GM23338 (cell line): ENCODE data around the gene ZNF532. TPM values are rescaled to one million over a fixed set of nuclear protein-coding genes. Genes with fewer than 3 reads are reported as not detected.
A peak's percentile ranks its signal among the peaks of the same experiment; 100 is the strongest.

Experiments used
- ATAC-seq: fragments of 200-7000 bp; cut with Tn5 transposase; 3 replicates; pipeline ENCODE4 v1.9.1; 2020
- DNase-seq: peaks from one replicate; pipeline ENCODE4 v3.0.0-alpha.2; 2015; ENCODE audit warnings: low spot score
- H2AFZ ChIP-seq: fragments of 200-600 bp; sonication (generic); 2 replicates; pipeline ENCODE4 v1.8.0; 2016; ENCODE audit warnings: antibody characterized with exemption, mild to moderate bottlenecking, moderate library complexity
- H3F3A ChIP-seq: fragments of 200-600 bp; sonication (generic); replicated peaks from 2 replicates; pipeline ENCODE4 v1.8.0; 2017; ENCODE audit warnings: antibody characterized with exemption, mixed run types, low read depth
- H3K27ac ChIP-seq: fragments of 200-600 bp; sonication (generic); 2 replicates; pipeline ENCODE4 v1.6.1; 2016; ENCODE audit warnings: low read depth
- H3K27me3 ChIP-seq: fragments of 200-600 bp; sonication (generic); 2 replicates; pipeline ENCODE4 v1.8.0; 2016; ENCODE audit warnings: mild to moderate bottlenecking, mixed run types, moderate library complexity; ENCODE audit not compliant: insufficient read depth
- H3K36me3 ChIP-seq: fragments of 200-600 bp; sonication (generic); 2 replicates; pipeline ENCODE4 v1.8.0; 2016; ENCODE audit warnings: mild to moderate bottlenecking; ENCODE audit not compliant: insufficient read depth
- H3K4me1 ChIP-seq: fragments of 200-600 bp; sonication (generic); 2 replicates; pipeline ENCODE4 v1.8.0; 2016; ENCODE audit warnings: mild to moderate bottlenecking, moderate library complexity; ENCODE audit not compliant: insufficient read depth
- H3K4me2 ChIP-seq: fragments of 200-600 bp; sonication (generic); 2 replicates; pipeline ENCODE4 v1.7.1; 2017; ENCODE audit warnings: mixed run types
- H3K4me3 ChIP-seq: fragments of 200-600 bp; sonication (generic); 2 replicates; pipeline ENCODE4 v1.6.1; 2016; ENCODE audit warnings: mixed run types
- H3K79me2 ChIP-seq: fragments of 200-600 bp; sonication (generic); replicated peaks from 2 replicates; pipeline ENCODE4 v1.8.0; 2017; ENCODE audit warnings: mild to moderate bottlenecking; ENCODE audit not compliant: insufficient read depth
- H3K9me2 ChIP-seq: fragments of 200-600 bp; sonication (generic); 2 replicates; pipeline ENCODE4 v1.8.0; 2017; ENCODE audit not compliant: insufficient read depth
- H4K20me1 ChIP-seq: fragments of 200-600 bp; sonication (generic); replicated peaks from 2 replicates; pipeline ENCODE4 v1.8.0; 2017; ENCODE audit warnings: mild to moderate bottlenecking; ENCODE audit not compliant: insufficient read depth
- H3K27ac Mint-ChIP-seq: 2 replicates; pipeline ENCODE4 v1.8.0; 2020; ENCODE audit warnings: inconsistent platforms, mild to moderate bottlenecking, moderate library complexity, mixed read lengths
- H3K27me3 Mint-ChIP-seq: 3 replicates; pipeline ENCODE4 v1.8.0; 2022; ENCODE audit warnings: low read depth, mild to moderate bottlenecking, moderate library complexity, mixed read lengths, inconsistent platforms; ENCODE audit not compliant: insufficient read depth, poor library complexity
- H3K36me3 Mint-ChIP-seq: 3 replicates; pipeline ENCODE4 v1.8.0; 2021; ENCODE audit warnings: low read depth, mild to moderate bottlenecking, inconsistent platforms, moderate library complexity, mixed read lengths
- H3K4me1 Mint-ChIP-seq: 3 replicates; pipeline ENCODE4 v1.8.0; 2020; ENCODE audit warnings: mild to moderate bottlenecking, inconsistent platforms, mixed read lengths
- H3K4me3 Mint-ChIP-seq: 3 replicates; pipeline ENCODE4 v1.8.0; 2021; ENCODE audit warnings: moderate library complexity, mild to moderate bottlenecking, inconsistent platforms, mixed read lengths
- H3K9me3 Mint-ChIP-seq: 3 replicates; pipeline ENCODE4 v1.8.0; 2020; ENCODE audit warnings: moderate library complexity, mild to moderate bottlenecking, inconsistent platforms, mixed read lengths
- CREB1 ChIP-seq: fragments of 250-450 bp; sonication (Bioruptor Pico); IDR thresholded peaks from 2 replicates; pipeline ENCODE4 v1.5.0; 2020; ENCODE audit warnings: low read depth, mild to moderate bottlenecking, moderate library complexity
- CTCF ChIP-seq, 2 experiments: fragments of 200-600 bp in 1 of 2; sonication (generic) in 1 of 2; conservative IDR thresholded peaks; 2 replicates each; pipeline versions ENCODE4 v1.5.1 to v1.6.1; 2016 to 2017; ENCODE audit warnings: antibody characterized with exemption in 2 of 2, low read depth in 2 of 2, mild to moderate bottlenecking in 2 of 2, moderate library complexity in 1 of 2
- ETS1 ChIP-seq: IDR thresholded peaks from 2 replicates; pipeline ENCODE4 v1.6.1; 2016; ENCODE audit warnings: antibody characterized with exemption
- EZH2 ChIP-seq: fragments of 200-600 bp; sonication (generic); IDR thresholded peaks from one replicate; pipeline ENCODE4 v1.8.0; 2017; ENCODE audit warnings: antibody characterized with exemption, mild to moderate bottlenecking, low read depth; ENCODE audit not compliant: unreplicated experiment
- EZH2phosphoT487 ChIP-seq: fragments of 200-600 bp; sonication (generic); IDR thresholded peaks from one replicate; pipeline ENCODE4 v1.8.1; 2018; ENCODE audit warnings: antibody characterized with exemption; ENCODE audit not compliant: unreplicated experiment
- JUNB ChIP-seq: IDR thresholded peaks from one replicate; pipeline ENCODE4 v1.6.1; 2016; ENCODE audit warnings: antibody characterized with exemption; ENCODE audit not compliant: unreplicated experiment
- NANOG ChIP-seq: IDR thresholded peaks from 2 replicates; pipeline ENCODE4 v1.6.1; 2016; ENCODE audit warnings: antibody characterized with exemption, borderline replicate concordance
- POLR2AphosphoS5 ChIP-seq: IDR thresholded peaks from 2 replicates; pipeline ENCODE4 v1.6.1; 2016; ENCODE audit warnings: antibody characterized with exemption, low read depth
- ZNF114 ChIP-seq: fragments of 250-450 bp; sonication (Bioruptor Pico); IDR thresholded peaks from 2 replicates; pipeline ENCODE4 v1.5.0; 2020; ENCODE audit warnings: mild to moderate bottlenecking, moderate library complexity
- polyA plus RNA-seq: library from polyadenylated mRNA; unstranded; fragments of >200 nt; fragmentation: Nextera tagmentation; extraction: Ambion mirVana; gene quantifications from 2 replicates; pipeline ENCODE4 v1.2.1, GENCODE V29; 2016
- total RNA-seq: library from RNA; depleted of rRNA; stranded (reverse); fragments of >200 nt; shearing (Covaris generic); gene quantifications from 2 replicates; pipeline ENCODE4 v1.2.3, GENCODE V29; 2014
- TF ChIP-seq, protein P1 (sequence below): IDR thresholded peaks from one replicate; pipeline ENCODE4 v1.6.1; 2018; ENCODE audit warnings: antibody characterized with exemption; ENCODE audit not compliant: unreplicated experiment
- TF ChIP-seq, protein P2 (sequence below): fragments of 250-450 bp; sonication (Bioruptor Pico); IDR thresholded peaks from 2 replicates; pipeline ENCODE4 v1.5.0; 2020; ENCODE audit warnings: mild to moderate bottlenecking, moderate library complexity

Gene ZNF532
- total and polyA plus RNA-seq, 2 experiments from 2014 or later = 51.5 to 225 TPM

- no peak for TF ChIP-seq POLR2AphosphoS5
Measured at GRCh38 chr18:58856881-58857280, 7.8 kb upstream of the ZNF532 start (continued).

GRCh38 chr18:58858591-58859468 lies 5.8 kb upstream of the ZNF532 start:
- H3K36me3 Mint-ChIP-seq = peaks cover 4% of the 10 kb centered on the region; the same call in 2 of the 3 replicates
- ATAC-seq = no peak
- Histone ChIP-seq H2AFZ (no peak overlapping the region), H4K20me1 (no peaks in the 10 kb centered on the region), H3F3A (peaks cover 6% of the 10 kb centered on the region; the same call in 1 of the 2 replicates), H3K4me1 (peaks cover 28% of the 10 kb centered on the region), H3K4me3 (no peak overlapping the region), H3K36me3 (no peaks in the 10 kb centered on the region), H3K4me2 (peak overlapping the region; percentile 72), H3K9me2 (no peaks in the 10 kb centered on the region), H3K27ac (peak overlapping the region; percentile 96), H3K79me2 (peaks cover 5% of the 10 kb centered on the region), H3K27me3 (no peaks in the 10 kb centered on the region)
- H3K27ac Mint-ChIP-seq = peak overlapping the region; percentile 99
- no peaks in the 10 kb centered on the region; the same call in 2 of the 3 replicates for H3K9me3 Mint-ChIP-seq
- no peak for DNase-seq
- peaks cover 43% of the 10 kb centered on the region for H3K4me1 Mint-ChIP-seq
- H3K27me3 Mint-ChIP-seq = peaks cover 14% of the 10 kb centered on the region
- peak overlapping the region; percentile 1; the same call in 1 of the 3 replicates for H3K4me3 Mint-ChIP-seq
- TF ChIP-seq, protein P1, sequence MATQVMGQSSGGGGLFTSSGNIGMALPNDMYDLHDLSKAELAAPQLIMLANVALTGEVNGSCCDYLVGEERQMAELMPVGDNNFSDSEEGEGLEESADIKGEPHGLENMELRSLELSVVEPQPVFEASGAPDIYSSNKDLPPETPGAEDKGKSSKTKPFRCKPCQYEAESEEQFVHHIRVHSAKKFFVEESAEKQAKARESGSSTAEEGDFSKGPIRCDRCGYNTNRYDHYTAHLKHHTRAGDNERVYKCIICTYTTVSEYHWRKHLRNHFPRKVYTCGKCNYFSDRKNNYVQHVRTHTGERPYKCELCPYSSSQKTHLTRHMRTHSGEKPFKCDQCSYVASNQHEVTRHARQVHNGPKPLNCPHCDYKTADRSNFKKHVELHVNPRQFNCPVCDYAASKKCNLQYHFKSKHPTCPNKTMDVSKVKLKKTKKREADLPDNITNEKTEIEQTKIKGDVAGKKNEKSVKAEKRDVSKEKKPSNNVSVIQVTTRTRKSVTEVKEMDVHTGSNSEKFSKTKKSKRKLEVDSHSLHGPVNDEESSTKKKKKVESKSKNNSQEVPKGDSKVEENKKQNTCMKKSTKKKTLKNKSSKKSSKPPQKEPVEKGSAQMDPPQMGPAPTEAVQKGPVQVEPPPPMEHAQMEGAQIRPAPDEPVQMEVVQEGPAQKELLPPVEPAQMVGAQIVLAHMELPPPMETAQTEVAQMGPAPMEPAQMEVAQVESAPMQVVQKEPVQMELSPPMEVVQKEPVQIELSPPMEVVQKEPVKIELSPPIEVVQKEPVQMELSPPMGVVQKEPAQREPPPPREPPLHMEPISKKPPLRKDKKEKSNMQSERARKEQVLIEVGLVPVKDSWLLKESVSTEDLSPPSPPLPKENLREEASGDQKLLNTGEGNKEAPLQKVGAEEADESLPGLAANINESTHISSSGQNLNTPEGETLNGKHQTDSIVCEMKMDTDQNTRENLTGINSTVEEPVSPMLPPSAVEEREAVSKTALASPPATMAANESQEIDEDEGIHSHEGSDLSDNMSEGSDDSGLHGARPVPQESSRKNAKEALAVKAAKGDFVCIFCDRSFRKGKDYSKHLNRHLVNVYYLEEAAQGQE = no peak
- TF ChIP-seq EZH2 (no peak), EZH2phosphoT487 (no peak), CREB1 (CRISPR knock-in tag) (no peak), ETS1 (no peak), ZNF114 (CRISPR knock-in tag) (no peak), POLR2AphosphoS5 (no peak), NANOG (no peak), JUNB (no peak), CTCF (conservative IDR thresholded peaks at IDR 0.05; ENCODE audit: low read depth in 2 of 2) (no peak)
- TF ChIP-seq, protein P2, sequence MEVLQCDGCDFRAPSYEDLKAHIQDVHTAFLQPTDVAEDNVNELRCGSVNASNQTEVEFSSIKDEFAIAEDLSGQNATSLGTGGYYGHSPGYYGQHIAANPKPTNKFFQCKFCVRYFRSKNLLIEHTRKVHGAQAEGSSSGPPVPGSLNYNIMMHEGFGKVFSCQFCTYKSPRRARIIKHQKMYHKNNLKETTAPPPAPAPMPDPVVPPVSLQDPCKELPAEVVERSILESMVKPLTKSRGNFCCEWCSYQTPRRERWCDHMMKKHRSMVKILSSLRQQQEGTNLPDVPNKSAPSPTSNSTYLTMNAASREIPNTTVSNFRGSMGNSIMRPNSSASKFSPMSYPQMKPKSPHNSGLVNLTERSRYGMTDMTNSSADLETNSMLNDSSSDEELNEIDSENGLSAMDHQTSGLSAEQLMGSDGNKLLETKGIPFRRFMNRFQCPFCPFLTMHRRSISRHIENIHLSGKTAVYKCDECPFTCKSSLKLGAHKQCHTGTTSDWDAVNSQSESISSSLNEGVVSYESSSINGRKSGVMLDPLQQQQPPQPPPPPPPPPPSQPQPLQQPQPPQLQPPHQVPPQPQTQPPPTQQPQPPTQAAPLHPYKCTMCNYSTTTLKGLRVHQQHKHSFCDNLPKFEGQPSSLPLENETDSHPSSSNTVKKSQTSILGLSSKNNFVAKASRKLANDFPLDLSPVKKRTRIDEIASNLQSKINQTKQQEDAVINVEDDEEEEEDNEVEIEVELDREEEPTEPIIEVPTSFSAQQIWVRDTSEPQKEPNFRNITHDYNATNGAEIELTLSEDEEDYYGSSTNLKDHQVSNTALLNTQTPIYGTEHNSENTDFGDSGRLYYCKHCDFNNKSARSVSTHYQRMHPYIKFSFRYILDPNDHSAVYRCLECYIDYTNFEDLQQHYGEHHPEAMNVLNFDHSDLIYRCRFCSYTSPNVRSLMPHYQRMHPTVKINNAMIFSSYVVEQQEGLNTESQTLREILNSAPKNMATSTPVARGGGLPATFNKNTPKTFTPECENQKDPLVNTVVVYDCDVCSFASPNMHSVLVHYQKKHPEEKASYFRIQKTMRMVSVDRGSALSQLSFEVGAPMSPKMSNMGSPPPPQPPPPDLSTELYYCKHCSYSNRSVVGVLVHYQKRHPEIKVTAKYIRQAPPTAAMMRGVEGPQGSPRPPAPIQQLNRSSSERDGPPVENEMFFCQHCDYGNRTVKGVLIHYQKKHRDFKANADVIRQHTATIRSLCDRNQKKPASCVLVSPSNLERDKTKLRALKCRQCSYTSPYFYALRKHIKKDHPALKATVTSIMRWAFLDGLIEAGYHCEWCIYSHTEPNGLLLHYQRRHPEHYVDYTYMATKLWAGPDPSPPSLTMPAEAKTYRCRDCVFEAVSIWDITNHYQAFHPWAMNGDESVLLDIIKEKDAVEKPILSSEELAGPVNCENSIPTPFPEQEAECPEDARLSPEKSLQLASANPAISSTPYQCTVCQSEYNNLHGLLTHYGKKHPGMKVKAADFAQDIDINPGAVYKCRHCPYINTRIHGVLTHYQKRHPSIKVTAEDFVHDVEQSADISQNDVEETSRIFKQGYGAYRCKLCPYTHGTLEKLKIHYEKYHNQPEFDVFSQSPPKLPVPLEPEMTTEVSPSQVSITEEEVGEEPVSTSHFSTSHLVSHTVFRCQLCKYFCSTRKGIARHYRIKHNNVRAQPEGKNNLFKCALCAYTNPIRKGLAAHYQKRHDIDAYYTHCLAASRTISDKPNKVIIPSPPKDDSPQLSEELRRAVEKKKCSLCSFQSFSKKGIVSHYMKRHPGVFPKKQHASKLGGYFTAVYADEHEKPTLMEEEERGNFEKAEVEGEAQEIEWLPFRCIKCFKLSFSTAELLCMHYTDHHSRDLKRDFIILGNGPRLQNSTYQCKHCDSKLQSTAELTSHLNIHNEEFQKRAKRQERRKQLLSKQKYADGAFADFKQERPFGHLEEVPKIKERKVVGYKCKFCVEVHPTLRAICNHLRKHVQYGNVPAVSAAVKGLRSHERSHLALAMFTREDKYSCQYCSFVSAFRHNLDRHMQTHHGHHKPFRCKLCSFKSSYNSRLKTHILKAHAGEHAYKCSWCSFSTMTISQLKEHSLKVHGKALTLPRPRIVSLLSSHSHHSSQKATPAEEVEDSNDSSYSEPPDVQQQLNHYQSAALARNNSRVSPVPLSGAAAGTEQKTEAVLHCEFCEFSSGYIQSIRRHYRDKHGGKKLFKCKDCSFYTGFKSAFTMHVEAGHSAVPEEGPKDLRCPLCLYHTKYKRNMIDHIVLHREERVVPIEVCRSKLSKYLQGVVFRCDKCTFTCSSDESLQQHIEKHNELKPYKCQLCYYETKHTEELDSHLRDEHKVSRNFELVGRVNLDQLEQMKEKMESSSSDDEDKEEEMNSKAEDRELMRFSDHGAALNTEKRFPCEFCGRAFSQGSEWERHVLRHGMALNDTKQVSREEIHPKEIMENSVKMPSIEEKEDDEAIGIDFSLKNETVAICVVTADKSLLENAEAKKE = no peak
